HG03342 (cell line): ENCODE results near the gene CALCB.
"Not testable (repeated sequence)": the region's sequence is repeated elsewhere in the genome, so short reads cannot be mapped to it uniquely, and the experiment has no call there.

ENCODE experiments used
- ATAC-seq: cut with Tn5 transposase; IDR thresholded peaks from one replicate; pipeline ENCODE4 v1.9.1; 2021; ENCODE audit warnings: mild to moderate bottlenecking, moderate library complexity; ENCODE audit not compliant: unreplicated experiment

CALCB gene, protein sequence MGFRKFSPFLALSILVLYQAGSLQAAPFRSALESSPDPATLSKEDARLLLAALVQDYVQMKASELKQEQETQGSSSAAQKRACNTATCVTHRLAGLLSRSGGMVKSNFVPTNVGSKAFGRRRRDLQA

DNA sequence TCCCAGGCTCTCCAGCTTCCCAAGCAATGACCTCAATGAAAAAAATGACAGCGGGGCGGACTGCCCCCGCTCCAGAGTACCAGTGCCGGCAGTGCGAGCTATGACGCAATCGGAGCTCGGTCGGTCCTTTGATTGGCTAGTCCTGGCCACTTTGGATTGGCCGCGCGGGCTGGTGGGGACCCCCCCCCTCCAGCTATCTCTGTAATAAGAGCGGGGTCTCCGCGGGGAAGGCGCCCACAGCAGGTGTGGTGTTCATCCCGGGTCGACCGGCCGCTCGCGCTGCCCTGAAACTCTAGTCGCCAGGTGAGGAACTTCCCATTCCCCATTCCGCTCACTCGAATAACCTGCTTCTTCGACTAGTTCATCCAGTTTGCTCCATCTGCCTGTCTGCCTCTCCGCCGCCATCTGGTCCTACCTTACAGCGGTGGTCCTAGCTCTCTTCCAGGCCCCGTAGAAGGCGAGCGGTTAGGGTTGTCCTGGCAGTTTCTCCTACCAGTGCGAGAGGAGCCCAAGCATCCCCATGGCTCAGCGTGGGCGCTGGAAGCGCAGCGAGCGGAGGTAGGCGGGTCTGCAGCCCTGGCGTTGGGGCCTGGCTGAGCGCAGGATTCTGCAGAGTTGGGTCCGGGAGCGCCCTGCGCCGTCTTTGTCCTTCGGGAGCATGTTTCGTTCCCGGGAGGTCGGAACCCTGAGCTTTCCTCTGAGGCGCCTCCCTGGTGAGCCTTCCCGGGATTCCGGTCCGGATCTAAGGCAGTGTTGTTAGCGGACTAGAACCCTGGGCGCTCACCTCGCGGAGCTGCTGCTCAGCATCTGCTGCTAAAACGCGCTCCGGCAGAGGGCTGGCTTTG, at the start of gene CALCB:
Gene CALCB (plus strand): TSS at position 233 of the 845 bp plus-strand sequence. CDS start 1,126 bp downstream, outside the sequence.
- no peak for ATAC-seq

DNA sequence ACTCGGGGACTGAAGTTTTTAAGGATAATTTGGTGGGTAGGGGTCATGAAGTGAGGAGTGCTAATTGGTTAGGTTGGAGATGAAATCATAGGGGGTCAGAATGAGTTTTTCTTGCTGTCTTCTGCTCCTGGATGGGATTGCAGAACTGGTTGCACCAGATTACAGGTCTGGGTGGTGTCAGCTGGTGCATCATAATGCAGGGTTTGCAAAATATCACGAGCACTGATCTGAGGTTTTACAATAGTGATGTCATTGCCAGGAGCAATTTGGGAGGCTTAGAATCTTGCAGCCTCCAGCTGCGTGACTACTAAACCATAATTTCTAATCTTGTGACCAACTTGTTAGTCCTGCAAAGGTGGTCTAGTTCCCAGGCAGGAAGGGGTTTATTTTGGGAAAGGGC, 46.4 kb upstream of the CALCB start:
- ATAC-seq: no peak

DNA sequence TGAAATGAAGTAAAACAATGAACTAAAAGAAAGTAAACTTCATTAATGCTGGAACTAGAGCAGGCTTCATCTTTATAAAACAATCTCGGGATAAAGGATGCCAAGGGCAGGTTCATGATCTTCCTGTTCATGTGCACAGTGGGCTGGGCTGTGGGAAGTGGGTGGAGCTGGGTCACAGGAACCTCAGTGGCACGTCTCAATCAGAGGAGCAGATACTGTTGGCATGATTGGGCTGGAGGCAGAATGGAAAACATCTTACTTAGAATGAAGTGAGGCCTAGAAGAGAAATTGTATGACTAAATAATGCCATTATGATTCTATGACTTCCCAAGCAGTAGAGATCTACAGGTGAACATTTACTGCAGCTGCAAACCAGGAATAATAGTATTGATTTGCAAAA, 45.4 kb upstream of the CALCB start:
- no peak for ATAC-seq

DNA sequence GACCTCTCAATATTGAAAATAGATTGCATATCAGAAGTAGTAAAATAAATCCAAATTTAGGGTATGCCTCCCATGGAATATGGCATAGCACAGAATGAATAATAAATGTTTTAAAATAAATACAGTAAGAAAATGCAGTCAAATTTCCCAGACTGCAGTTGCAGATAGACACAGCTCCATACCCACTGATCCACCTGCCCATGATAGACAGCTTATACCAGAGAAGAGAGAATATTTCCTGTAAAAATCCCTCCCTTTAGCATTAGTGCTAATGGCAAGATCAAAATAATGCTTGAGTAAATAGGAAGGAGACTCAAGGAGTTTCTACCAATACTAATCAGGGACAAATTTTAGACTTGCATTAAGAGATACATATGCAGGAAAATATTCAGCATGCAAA, 45.0 kb upstream of the CALCB start:
- ATAC-seq: no peak

DNA sequence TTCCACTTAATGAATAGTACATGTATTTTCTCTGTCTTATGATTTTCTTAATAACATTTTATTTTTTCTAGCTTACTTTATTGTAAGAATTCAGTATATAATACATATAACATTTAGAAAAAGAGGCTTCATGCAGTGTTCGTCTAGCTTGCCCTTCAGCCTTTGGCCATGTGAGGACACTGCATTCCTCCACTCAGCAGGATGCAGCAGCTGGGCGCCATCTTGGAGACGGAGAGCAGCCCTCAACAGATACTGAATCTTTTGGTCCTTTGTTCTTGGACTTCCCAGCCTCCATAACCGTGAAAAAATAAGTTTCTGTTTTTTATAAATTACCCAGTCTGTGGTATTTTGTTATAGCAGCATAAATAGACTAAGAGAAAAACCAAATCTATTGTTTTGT, 41.4 kb upstream of the CALCB start:
- ATAC-seq: not testable (repeated sequence)

DNA sequence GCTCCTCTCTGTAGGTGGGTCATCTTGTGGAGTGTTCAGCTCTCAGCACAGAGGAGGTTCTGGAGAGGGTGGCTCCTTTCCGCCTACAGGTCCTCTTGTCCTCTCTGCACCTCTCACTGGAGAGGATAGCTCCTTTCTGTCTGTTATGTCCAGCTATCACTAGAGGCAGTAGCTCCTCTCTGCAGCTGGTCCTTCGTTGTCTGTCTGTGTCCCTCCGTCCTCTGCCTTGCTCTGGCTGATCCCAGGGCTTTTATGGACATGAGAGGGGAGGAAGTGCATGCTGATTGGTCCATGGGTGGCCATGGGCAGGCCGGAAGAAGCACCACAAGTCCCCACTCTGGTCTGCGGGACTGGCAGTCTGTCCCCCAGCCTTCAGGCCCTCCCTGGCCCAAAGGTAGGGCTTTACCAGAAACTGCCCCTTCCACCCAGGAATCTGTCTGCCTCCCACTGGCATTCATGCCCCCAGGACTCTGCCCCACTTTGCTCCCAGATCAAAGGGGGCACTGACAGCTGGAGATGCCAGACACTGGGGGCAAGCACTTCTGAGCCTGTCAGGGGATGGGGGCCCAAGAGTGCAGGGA, 38.6 kb upstream of the CALCB start:
- ATAC-seq: no peak

DNA sequence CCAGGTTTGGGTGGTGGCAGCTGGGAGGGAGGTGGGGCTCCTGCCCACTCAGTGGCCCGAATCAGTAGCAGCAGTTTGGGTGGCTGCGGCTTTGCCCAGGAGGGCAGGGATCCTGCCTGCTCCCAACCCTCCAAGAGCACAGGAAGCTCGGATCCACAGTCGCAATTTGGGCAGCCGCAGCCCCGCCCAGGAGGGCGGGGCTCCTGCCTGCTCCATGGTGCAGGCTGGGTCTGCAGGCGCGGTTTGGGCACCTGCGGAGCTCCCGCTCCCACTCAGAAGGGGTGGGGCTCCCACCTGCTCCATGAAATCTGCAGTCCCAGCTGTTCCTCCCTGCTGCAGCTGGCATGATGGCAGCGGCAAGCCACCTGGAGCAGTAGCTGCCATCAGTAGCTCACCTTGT, 38.1 kb upstream of the CALCB start:
- ATAC-seq: no peak

DNA sequence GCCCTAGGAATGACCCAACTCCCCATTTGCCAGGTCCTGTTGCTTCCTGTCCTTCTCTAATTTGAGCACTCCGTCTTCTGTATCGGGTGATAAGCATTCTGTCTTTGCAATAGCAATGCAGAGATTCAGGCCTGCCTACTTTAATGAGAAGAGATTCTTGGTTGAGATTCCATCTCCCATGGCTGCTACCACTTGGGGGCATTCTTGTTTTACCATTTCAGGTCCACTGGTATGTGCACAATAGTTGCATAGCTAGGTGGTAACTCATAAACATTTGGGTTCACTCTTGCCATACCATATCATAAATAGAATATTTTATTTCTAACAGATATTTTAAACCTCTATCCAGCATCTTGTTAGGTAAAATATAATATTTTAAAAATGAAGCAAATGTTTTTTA, 34.4 kb upstream of the CALCB start:
- no peak for ATAC-seq

DNA sequence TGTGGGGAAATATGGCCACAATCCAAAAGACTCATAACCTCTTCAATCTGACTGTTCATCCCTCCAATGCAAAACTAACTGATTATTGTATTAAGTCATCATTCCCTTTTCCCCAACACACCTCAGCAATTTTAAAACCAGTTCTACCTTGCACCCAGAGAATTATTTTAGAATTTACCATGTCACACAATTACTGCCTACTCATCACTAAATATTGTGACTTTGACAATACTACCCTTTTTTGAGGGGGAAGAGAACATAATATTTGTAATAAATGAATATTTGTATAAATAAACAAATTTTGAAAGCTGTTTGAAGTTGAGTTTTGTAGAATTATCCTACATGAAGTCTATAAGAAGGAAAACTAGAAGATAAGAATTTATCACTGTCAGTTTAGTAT, 28.2 kb upstream of the CALCB start:
- no peak for ATAC-seq

DNA sequence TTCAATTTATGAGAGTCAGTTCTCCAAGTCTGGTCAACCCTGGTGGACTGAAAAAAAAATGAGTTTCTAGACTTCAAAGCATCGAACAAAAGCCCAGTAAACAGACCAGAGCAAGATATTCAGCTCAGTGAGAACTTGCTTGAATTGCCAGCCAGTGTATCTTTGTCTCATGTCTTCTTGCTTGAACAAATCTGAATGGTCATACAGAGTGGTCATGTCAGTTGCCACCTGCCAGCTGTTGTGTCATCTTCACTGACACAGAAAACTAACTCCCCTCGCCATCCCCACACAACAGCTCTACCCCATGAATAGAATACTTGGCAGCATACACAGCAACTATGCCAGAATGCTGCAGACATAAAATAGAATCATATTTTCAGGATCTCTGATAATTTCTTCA, 27.5 kb upstream of the CALCB start:
- ATAC-seq: no peak

DNA sequence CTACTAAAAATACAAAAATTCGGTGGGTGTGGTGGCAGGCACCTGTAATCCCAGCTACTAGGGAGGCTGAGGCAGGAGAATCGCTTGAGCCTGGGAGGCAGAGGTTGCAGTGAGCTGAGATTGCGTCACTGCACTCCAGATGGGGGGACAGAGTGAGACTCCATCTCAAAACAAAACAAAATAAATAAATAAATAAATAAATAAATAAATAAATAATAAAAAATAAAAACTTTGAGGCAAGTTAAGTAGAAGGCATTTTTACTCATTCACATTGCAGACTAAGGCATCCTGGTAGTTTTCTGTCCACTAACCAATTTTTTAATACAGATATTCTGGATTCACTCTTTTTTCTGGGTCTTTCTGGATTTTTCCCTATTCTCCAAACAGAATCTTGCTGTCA, 26.7 kb upstream of the CALCB start:
- not testable (repeated sequence) for ATAC-seq

DNA sequence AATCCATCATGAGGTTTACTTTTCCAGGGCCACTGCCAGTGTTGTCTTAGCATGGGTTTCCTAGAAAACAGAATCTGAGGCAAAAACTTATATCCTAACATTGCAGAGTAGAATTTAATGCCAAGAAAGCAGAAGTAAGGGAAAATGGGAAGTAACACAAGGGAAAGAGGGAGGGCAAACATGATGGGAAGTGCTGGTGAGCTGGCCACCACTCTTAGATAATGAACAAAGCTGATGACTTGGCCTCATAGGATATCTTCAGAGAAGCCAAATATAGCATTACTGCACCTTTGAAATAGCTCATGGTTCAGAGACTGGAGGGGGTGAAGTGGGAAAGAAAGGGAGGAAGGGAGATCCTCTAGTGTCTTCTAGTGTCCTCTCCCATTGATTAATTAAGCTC, 24.8 kb upstream of the CALCB start:
- no peak for ATAC-seq

DNA sequence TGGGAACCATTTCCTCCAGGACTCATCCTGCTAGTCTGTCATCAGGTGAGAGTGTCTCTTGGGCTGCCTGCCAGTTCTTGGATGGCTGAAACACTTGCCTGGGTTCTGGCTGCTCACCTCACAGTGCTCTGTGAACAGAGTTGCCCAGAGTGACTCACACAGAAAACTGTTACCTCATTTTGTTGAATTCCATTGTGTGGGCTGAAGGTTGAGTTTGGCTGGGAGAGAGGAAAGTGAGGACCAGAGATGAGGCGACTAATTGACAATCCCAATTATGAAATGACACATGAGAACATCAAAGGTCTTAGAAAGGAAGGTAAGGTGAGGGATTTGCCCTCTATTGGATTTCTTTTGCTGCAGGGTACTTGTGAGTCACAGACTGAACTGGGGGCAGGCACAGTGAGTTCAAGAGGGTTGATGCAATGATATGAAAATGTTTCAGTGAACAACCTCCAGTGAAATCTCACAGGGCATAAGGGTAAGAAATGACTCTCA, 20.2 kb upstream of the CALCB start:
- ATAC-seq: no peak

DNA sequence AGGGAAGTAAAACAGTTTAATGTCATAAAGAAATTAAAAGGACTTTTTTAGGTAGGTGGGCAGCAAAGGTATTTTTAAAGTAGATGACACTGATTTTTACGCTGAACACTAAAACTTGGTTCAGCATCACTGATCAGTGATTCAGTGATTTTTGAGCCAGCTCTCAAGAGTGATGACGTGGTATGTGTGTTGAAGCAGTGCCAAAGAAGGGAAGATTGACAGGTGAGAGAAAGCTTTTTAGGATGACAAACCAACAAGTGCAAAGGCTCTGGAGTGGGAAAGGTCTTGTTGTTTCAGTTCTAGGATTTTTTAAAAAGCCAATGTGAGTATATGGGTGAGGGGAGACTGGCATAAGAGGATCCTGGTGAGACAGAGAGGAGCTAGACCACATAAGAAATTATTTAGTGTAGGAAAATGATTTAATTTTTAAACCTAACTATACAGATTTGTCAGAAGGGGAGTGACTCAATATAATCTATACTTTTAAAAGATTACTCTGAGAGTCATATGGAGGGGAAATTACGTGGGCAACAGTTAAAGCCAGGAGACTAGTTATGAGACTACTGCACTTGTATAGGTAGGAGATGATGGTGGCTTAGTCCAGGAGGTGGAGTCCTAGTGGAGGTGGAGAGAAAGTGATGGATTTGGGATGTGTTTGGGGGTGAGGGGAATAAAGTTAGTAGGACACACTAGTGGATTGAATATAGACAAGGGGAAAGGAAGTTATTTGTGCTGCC, 17.6 kb upstream of the CALCB start:
- ATAC-seq: no peak

DNA sequence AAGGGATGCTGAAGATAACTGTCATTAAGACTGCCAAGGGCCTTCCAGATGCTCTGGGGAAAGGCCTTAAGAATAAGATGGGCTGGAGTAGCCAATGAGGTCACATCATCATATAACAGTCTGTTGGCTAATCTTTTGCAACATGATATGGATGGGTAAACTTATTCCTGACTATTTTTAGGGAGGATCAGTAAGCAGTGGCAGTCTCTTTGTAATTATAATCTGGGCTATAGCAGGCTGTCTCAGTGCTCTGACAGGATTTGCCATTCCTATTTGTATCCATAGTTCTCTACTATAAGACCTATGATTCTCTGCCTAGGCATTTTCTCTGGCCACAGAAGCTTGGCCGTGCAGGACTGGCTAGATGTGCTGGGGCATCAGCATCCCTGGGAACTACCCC, 16.1 kb upstream of the CALCB start:
- no peak for ATAC-seq

DNA sequence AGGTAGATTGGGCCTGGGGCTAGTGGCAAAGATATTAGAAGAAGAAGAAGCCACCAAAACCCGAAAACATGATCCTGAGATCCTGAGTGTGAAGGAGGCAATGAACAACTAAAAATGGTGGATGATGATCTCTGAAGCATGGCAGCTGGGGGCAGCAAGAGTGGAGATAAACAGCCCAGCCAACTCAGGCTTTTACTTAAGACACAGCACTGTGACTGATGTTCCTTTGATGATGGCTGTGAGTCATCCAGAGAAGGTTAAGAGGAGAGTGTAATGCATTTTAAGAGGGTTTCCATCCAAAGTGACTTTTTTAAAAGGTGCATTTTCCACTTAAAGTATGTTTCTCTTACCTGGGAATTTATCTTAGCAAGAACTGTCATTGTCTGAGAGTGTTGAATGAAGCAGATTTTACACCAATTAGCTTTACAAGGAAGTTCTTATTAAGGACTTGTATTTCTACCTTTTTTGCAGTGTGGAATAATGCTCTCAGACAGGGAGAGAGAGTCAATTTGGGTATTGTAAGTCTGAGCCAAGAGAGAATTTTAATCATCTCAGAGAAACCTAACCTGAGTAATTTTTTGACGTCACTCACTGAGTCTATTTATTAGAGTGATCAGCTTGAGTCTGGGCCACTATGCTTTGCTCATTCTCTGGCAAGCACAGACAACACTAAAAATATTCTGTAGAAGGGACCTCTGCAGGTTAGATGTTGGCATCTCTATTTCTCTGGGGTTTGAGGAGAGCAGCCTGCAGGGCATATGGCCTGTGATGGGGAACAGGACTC, 14.1 kb upstream of the CALCB start:
- no peak for ATAC-seq

DNA sequence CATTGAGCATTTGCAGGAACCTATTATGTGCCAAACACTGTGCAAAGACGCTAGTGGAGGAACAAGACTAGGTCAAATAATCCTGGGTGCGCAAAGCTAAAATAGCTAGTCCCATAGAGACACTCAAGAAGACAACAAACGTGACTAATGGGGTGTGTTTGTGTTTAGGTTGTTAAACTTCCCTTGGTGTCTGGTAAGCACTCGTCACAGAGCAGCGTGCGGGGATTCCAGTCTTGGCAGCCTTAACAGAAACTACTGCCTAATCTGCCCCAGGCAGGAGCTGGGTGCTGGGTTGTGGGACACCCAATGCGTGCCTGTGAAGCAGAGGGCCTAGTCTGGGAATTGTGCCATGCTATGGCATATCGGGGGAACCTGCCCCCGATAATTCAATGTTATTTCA, 10.8 kb upstream of the CALCB start:
- no peak for ATAC-seq

DNA sequence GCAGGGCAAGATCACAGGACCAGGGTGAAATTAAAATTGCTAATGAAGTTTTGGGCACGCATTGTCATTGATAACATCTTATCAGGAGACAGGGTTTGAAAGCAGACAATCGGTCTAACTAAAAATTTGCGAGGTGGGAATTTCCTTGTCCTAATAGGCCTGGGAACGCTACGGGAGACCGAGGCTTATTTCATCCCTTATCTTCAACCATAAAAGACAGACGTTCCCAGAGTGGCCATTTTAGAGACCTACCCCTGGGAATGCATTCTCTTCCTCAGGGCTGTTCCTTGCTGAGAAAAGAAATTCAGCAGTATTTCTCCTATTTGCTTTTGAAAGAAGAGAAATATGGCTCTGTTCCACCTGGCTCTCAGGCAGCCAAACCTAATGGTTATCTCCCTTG, 3.6 kb upstream of the CALCB start:
- ATAC-seq: not testable (repeated sequence)

DNA sequence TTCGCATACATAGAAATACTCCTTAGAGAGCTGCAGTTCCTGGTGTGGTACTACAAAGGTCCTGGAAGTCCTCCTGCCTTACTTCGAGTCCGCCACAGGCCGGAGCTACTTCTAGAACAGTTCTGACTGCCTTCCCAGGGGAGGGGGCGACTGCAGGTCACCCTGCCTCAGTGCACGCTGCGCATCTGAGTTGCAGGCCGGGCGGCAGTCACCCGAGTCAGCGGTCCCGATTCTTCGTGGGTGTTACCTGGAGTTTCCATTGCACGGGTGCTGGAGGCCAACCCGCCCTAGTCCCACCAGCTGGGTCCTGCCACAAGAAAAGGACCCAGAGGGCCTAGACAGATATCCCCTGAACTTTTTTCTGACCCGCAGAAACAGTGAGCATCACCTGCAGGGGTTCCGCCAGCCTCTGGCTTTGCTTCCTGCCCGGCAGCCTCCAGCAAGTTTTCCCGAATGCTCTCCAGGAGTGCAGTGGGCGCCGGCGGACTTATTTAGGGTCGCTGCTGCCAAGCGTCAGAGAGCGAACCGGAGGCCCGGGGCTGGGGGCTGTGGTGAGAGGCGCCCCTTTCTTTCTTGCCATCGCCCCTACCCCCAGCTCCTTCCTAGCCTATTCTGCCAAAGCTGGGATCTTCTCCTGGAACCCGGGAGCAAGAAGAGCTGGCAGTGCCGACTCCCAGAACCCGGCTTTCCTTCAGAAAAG, 1.7 kb upstream of the CALCB start:
- no peak for ATAC-seq

DNA sequence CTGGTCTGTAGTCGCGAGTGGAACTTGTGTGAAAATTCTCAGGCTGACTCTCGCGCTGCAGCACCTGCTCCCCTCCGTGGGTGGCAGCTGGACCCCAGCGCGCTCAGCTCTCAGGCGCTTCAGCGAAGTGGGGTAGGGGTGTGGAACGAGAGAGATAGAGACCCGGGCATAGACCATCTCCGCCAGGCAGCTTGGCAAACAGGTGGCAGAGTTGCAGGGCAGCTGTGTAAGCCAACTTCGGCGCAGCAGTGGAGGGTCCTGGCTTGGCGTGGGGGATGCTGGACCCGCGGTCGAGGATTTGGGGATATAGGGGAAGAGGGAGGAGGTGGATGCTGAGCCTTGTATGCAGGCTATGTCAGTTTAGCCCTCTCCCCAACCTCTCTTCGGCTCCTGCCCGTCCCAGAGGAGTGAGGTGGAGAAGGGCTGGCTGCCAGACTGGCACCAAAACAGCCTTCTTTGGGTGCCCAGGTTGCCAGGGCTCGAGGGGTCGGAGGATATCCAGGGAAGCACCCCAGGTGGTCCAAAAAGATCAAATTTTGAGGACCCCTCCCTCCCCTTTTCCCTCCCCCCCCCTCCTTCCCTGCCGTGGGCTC, 746 bp upstream of the CALCB start:
- no peak for ATAC-seq
